ENCODE results near the gene LNP1. TPM values are rescaled to one million over a fixed set of nuclear protein-coding genes. Genes with fewer than 3 reads are reported as not detected.
A peak's percentile ranks its signal among the peaks of the same experiment; 100 is the strongest.

The LNP1 gene
- total and polyA plus RNA-seq, 2 of the 13 experiments (the other 11 are each of a cell fraction or from before 2014, with no cell fraction given): 3.6 to 7.0 TPM

DNA sequence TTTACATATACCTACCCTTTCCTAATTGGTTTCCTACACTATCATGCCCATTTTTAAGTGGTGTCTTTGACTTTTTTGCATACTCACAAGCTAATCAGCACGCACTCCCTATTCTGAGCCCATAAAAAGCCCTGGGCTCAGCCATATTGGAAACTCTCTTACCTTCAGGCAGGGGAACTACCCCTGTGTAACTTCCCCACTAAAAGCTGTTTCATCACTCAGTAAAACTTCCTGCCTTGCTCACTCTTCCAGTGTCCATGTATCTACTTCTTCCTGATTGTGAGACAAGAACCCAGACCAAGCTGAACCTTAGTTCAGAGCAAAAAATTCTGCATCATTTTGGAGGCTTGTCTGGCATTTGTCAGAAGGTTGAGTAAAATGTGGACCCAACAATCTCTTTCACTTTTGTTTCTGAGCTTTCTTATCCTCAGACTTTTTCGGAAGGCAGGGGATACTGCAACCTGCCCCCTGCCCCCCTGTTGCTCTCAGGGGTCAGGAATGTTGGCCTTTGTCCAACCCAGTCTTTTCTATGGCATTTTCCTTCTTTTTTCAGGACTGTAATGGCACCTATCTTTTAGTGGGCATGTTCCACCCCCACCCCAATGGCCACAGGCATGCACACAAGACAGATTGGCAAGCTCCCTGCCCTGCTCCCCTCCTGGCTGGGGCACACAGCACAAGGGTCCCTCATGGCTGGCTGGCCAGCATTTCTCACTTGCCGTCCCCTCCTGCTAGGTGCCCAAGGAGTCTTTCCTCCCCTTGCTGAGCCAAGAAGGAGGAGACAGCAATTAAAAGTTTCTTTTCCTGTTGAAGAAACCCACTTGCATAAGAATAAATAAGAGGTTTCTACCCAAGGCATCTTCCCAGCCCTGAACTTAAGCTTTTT lies 64.8 kb downstream of the LNP1 start (continued):
- TF ChIP-seq, protein P1, sequence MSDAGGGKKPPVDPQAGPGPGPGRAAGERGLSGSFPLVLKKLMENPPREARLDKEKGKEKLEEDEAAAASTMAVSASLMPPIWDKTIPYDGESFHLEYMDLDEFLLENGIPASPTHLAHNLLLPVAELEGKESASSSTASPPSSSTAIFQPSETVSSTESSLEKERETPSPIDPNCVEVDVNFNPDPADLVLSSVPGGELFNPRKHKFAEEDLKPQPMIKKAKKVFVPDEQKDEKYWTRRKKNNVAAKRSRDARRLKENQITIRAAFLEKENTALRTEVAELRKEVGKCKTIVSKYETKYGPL (CRISPR knock-in tag; IDR thresholded peaks at IDR 0.05): no peak
- no peak for TF ChIP-seq RBAK (CRISPR knock-in tag; IDR thresholded peaks at IDR 0.05)
- no peak for TF ChIP-seq JUND (CRISPR knock-in tag; IDR thresholded peaks at IDR 0.05)

DNA sequence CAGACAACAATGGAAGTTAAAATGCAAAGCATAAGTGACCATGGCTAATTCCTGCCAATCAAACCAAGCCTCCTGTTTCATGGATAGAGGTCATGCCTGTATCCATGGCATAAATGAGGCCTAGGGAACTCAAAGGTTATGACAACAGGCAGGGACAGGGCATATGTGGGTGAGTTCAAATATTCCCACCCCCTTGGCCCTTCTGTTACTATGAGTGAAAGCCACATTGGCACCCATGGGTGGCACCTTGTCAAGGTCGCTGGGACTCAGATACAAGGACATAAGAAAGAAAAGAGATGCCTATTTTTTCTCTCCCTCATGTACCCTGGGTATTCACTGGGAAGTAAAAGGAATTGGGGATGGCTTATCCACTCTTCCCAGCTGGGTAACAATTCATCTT lies 65.8 kb downstream of the LNP1 start:
- ATAC-seq (no peak), DNase-seq (ENCODE audit: low spot score) (no peak), FAIRE-seq (no peak)
- ChIA-PET CTCF (ENCODE audit: low intra/inter-chr PET ratio, low total read pairs) (no interaction called here), POLR2A (no interaction called here)
- Histone ChIP-seq H3K27ac (ENCODE audit: extremely low read length, insufficient read depth, low read length) (no peak overlapping the region), H3K4me3 (replicated peaks in 1 of 3; ENCODE audit: insufficient read depth in 1 of 3, low read depth in 2 of 3, low read length in 3 of 3) (no peak overlapping the region), H3K4me2 (ENCODE audit: low read depth, low read length) (no peak overlapping the region), H3K9me3 (ENCODE audit: low read length) (peaks cover 25% of the 10 kb centered on the region), H3K27me3 (ENCODE audit: control insufficient read depth in 1 of 2, insufficient read depth in 2 of 2, low read length in 2 of 2) (no peaks in the 10 kb centered on the region), H3K4me1 (ENCODE audit: insufficient read depth, low read length) (no peaks in the 10 kb centered on the region), H3K9ac (ENCODE audit: insufficient read depth, low read depth, low read length) (no peak overlapping the region), H4K20me1 (ENCODE audit: insufficient read depth, low read length) (no peaks in the 10 kb centered on the region), H3K36me3 (replicated peaks in 1 of 2; ENCODE audit: control insufficient read depth in 1 of 2, insufficient read depth in 2 of 2, low read length in 2 of 2) (no peaks in the 10 kb centered on the region), H2AFZ (ENCODE audit: low read length) (no peak overlapping the region), H3K79me2 (ENCODE audit: insufficient read depth, low read length) (no peaks in the 10 kb centered on the region)
- BruUV-seq (replicated peaks): no TSS peak
- intact Hi-C loops (cut with micrococcal nuclease; ENCODE audit: unreplicated experiment): no loop called here
- in situ Hi-C loops (cut with HindIII; ENCODE audit: extremely low pct_ligation_motif_present, low pct_unique_long_range_greater_than_20kb): loop anchor here (25.0 kb wide), 1 partner anchor 245 kb away; the partner anchor contains the start of gene TFG
- 50% methylated on average over 1 of the region's 1 CpG for WGBS (ENCODE audit: low lambda C conversion rate)
- TF ChIP-seq ZNF616 (CRISPR knock-in tag; IDR thresholded peaks at IDR 0.05; ENCODE audit: low read depth) (peak; percentile 94; the same call in 1 of the 2 replicates), LCORL (IDR thresholded peaks at IDR 0.05) (no peak), LCORL (CRISPR knock-in tag; IDR thresholded peaks at IDR 0.05) (no peak)
